Left colon (tissue), 2 donors: ENCODE data around the gene BRINP3. TPM values are rescaled to one million over a fixed set of nuclear protein-coding genes. Genes with fewer than 3 reads are reported as not detected.
"Not testable (repeated sequence)": the region's sequence is repeated elsewhere in the genome, so short reads cannot be mapped to it uniquely, and the experiment has no call there.

ENCODE experiments used
- ATAC-seq: fragments of 200-7000 bp; cut with Tn5 transposase; one replicate; pipeline ENCODE4 v1.9.1; 2020; ENCODE audit warnings: mild to moderate bottlenecking, moderate library complexity
- DNase-seq, 2 donors: peaks; one replicate each; pipeline ENCODE4 v3.0.0-alpha.2; 2020
- intact Hi-C, 2 donors: fragments of 100-400 bp; cut with DNase I in 1 of 2; cut with micrococcal nuclease in 1 of 2; formaldehyde crosslinking; loops; one replicate each; pipeline versions ENCODE4 v1.11.2 to v1.14.0; 2022; cut with DNase I, micrococcal nuclease
- long read RNA-seq: library from polyadenylated mRNA; unstranded; transcript quantifications from one replicate; pipeline ENCODE4 v2.0.0, GENCODE V29; 2021
- total RNA-seq, 2 donors: library from RNA; stranded (reverse); fragmentation: NEBNext Ultra II Directional; extraction: Animal tissue kit (Norgen Biotek cat#: 25700); gene quantifications; one replicate each; pipeline ENCODE4 v1.2.1, GENCODE V29; 2021
- donor health status: DM: no; HTN: no; CAD: no.
- donor health status: DM: yes; HTN: yes; CAD: no.

Gene BRINP3
- 10 to 100 TPM; 23.7 to 23.9 TPM for total RNA-seq
- long read RNA-seq, partial matches to known transcripts = 5 of 20 reads
- long read RNA-seq, other reads (novel, unspliced or antisense) = 14 of 20 reads

DNA sequence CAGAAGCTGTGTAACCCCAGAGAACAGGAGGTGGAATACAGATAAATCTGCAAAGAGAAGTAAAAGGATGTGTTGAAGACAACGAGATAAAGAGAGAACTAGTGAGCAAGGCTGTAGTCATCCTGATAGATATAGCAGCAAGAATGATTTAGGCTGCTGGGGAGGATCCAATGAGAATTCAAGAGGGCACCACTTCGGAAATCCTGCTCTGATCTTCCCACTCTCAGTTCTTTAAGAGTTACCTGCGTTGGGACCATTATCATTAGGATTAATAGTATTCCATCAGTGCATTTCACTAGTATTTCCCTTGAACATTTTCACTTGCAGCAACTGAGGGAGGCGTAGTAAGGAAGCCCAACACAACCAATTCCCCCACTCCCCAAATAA, at the start of gene BRINP3:
BRINP3 (minus strand) TSS at position 103 of the 387 bp plus-strand sequence.
- DNase-seq (no peak), ATAC-seq (peak; percentile 3)
- intact Hi-C loops = no loop called here

DNA sequence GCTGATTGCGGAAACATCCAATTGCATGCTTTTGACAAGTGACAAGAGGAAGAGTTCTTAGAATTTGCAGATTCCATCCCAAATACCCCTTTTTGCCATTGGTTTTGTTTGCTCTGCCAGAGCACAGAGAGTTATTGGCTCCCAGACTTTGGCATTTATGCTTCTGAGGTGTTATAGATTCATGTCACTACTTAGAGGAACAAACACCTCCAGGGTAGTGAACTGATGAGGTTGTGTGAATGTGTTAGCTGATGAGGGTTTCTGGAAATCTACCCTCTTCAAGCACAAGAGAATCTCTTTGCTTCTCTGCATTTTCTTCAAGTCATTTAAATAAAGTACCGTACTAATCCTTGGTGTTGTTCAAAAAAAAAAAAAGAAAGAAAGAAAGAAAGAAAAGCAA, 33.9 kb upstream of the BRINP3 start:
- ATAC-seq (no peak), DNase-seq (no peak)
- intact Hi-C loops = no loop called here

GRCh38 chr1:190507357-190507756, 29.7 kb upstream of the BRINP3 start:
- no peak for ATAC-seq
- intact Hi-C loops = no loop called here
- no peak for DNase-seq

- intact Hi-C loops, DNase-seq, ATAC-seq: not testable (repeated sequence)
These were observed 26.9 kb upstream of the BRINP3 start for GRCh38 chr1:190504539-190504938.

DNA sequence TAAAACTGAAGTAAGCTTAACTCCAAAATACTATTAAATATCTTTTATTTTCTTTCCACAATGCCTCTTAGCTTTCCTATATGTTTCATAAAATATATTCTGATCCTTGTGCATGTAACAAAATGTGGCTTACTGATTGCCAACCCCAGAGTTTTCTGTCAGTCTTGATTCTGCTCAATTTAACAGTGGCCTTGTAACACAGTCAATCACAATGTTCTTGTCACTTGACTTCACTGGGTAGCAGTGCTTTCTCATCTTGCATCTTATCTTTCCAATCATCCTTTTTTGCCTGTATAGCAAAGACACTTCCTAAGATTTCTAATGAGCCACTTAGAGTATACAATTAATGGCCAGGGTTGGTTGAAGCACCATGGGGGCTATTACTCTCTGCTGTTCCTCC, 19.9 kb upstream of the BRINP3 start:
- no peak for DNase-seq
- intact Hi-C loops = no loop called here
- ATAC-seq = no peak

- DNase-seq = no peak
- no peak for ATAC-seq
- intact Hi-C loops = no loop called here
These were observed 16.8 kb upstream of the BRINP3 start for GRCh38 chr1:190494451-190494850.

- no peak for ATAC-seq
- no peak for DNase-seq
- intact Hi-C loops = no loop called here
These were observed 13.7 kb upstream of the BRINP3 start for GRCh38 chr1:190491404-190491803.

- ATAC-seq (peak; percentile 29), DNase-seq (no peak)
- intact Hi-C loops = no loop called here
These were observed 6.4 kb upstream of the BRINP3 start for GRCh38 chr1:190484045-190484444.

- intact Hi-C loops = no loop called here
- ATAC-seq (no peak), DNase-seq (no peak)
These were observed 2.6 kb upstream of the BRINP3 start for GRCh38 chr1:190480231-190480630.

GRCh38 chr1:190479516-190479915, 1.9 kb upstream of the BRINP3 start:
- ATAC-seq (peak; percentile 21), DNase-seq (peak in 1 of 2 donors; percentile 12)
- intact Hi-C loops = no loop called here

- peak; percentile 48 for ATAC-seq
- intact Hi-C loops = no loop called here
- DNase-seq = peak in 1 of 2 donors; percentile 15
These were observed 1.4 kb upstream of the BRINP3 start for GRCh38 chr1:190479050-190479397.

DNA sequence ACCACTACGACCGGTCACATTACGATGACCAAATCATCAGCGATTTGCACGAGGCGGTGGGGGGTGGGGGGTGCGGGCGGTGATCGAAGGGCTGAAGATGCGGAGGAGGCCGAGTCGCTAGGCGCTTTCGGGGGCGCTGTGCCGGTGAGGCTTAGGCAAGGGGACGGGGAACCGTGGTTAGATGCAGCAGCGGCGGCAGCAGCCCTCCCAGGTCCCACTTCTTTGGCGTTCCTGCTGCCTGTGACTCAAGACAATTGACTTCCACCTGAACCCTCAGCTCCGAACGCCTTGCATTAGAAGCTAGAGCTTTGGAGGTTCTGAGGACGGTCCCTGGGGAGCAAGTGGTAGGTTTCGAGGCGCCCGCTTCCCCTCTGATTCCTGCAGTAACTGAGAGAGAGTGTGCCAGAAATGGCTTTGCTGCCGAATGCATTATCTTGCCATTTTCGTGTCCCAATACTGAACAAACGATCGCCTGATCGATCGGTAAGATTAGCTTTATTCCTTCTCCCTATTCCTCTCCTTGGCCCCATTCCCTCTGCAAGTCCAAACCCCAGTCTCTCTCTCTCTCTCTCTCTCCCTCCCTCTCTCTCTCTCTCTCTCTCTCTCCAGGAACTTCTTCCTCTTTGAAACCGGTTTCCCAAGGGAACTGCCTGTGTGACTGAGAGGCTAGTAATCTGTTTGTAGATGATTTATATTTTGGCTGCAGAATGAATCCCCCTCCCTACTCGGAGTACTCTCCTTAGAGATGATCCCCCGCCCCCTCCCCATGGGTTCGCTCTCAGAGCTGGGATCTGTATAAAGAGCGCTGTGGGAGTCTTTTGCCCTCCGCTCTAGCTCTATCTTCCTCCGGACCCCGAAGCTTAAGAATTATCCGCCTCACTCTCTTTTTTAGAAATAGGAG, 735 bp upstream of the BRINP3 start:
- ATAC-seq = peak; percentile 58
- intact Hi-C loops = no loop called here
- peak in 1 of 2 donors; percentile 57 for DNase-seq

GRCh38 chr1:190476806-190477205, 858 bp downstream of the BRINP3 start:
- DNase-seq = no peak
- ATAC-seq = no peak
- intact Hi-C loops = no loop called here

DNA sequence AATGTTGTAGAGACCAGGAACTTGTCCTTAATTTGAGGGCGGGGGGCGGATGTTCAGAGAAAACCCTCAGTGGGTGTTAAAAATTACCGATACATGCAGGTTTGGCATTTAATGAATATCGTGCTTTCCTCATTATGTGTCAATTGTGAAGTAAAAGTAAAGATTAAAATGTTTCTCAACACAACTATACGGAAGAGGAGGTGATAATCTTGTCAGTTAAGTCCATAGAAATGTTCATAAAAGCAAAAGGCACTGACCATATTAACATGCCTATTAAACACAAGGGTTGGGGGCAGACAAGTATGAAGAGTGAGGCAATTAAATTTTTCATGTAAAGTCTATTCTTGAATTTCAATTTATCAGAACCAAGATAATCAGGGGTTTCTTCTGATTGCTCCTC, 1.3 kb downstream of the BRINP3 start:
- ATAC-seq (no peak), DNase-seq (no peak)
- intact Hi-C loops = no loop called here

- DNase-seq (peak; percentile 35 to 74), ATAC-seq (peak; percentile 52)
- intact Hi-C loops = no loop called here
These were observed 2.1 kb downstream of the BRINP3 start for GRCh38 chr1:190475421-190476141.

DNA sequence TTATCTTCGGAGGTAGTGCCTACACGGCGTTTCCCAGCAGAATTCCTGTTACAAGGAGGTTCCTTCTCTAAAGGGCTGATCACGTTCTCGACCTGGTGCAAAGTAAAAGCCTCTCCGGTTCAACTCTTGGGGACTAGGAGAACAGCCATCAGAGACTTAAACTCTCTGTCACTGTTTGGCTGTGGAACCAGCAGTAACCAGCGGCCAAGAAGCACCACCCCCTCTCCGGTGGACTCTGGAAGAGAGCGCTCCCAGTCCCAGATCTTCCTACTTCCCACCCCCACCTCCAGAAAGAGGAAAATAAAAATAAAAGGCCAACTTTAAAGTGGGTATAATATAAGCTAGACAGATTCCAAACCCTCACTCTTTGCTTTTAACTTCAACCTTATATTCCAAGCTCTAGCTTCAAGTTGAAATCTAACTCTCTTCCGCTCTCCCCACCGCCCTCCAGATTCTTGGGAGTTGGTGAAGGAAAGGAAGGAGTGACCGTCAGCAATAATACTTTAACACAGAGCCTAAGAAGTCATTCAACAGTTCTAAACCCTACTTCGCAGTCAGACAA, 2.9 kb downstream of the BRINP3 start:
- intact Hi-C loops = no loop called here
- peak; percentile 40 to 65 for DNase-seq

GRCh38 chr1:190474010-190474409, 3.7 kb downstream of the BRINP3 start:
- no peak for DNase-seq
- no peak for ATAC-seq
- intact Hi-C loops = no loop called here

More for the DNA sequence above, 2.9 kb downstream of the BRINP3 start:
- peak; percentile 65 for ATAC-seq

DNA sequence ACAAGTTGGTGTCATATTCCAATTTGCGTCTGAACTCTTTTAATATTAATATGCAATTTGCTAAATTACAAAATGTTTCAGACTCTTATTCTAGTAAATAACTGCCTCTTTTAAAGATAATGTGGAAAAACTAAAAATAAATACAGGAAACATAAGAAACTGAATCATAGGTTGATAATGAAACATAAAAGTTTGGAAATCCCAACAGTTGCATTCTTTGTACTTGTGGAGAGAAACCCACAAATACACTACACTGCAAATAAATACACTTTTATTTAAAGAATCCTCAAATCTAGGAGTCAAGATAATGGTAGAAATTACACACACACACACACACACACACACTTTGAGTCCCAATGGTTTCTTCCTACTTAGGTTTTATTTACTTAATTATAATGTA, 5.2 kb downstream of the BRINP3 start:
- intact Hi-C loops = no loop called here
- ATAC-seq = no peak
- no peak for DNase-seq

- intact Hi-C loops = no loop called here
- no peak for DNase-seq
- no peak for ATAC-seq
These were observed 5.6 kb downstream of the BRINP3 start for GRCh38 chr1:190472042-190472441.

- intact Hi-C loops = no loop called here
- DNase-seq (no peak), ATAC-seq (peak; percentile 54)
These were observed 13.0 kb downstream of the BRINP3 start for GRCh38 chr1:190464690-190465089.
